HepG2 (cell line): ENCODE results near the gene PCBP1. TPM values are rescaled to one million over a fixed set of nuclear protein-coding genes. Genes with fewer than 3 reads are reported as not detected.

Experiments used
- CBX1 ChIP-seq: IDR thresholded peaks from one replicate; pipeline ENCODE4 v1.6.1; 2016; ENCODE audit warnings: antibody characterized with exemption, low read depth
- CC2D1A ChIP-seq: sonication (generic); formaldehyde crosslinking; IDR thresholded peaks from 2 replicates; pipeline ENCODE4 v1.8.1; 2023; ENCODE audit warnings: mild to moderate bottlenecking, missing genetic modification reagents
- HNF4G ChIP-seq, 2 experiments: sonication (generic) in 1 of 2; formaldehyde crosslinking in 1 of 2; IDR thresholded peaks; 2 replicates each; pipeline versions ENCODE4 v1.4.0 to v1.6.1; 2011 to 2020; ENCODE audit warnings: borderline replicate concordance in 2 of 2, low read depth in 2 of 2, mild to moderate bottlenecking in 2 of 2, low read length in 1 of 2, missing genetic modification reagents in 1 of 2, moderate library complexity in 1 of 2
- POLR2G ChIP-seq: fragments of 200-400 bp; formaldehyde crosslinking; IDR thresholded peaks from 2 replicates; pipeline ENCODE4 v1.6.1; 2018; ENCODE audit warnings: mild to moderate bottlenecking, low read depth, low read length, moderate library complexity
- PPARG ChIP-seq: conservative IDR thresholded peaks from 2 replicates; pipeline ENCODE4 v1.6.1; 2016; ENCODE audit warnings: missing biosample characterization, missing genetic modification reagents
- RBM22 ChIP-seq: fragments of 200-400 bp; formaldehyde crosslinking; optimal IDR thresholded peaks from 2 replicates; pipeline ENCODE3; 2017; ENCODE audit warnings: mild to moderate bottlenecking, low read length, moderate library complexity
- SAFB2 ChIP-seq: sonication (generic); formaldehyde crosslinking; IDR thresholded peaks from 2 replicates; pipeline ENCODE4 v1.5.1; 2020; ENCODE audit warnings: missing genetic modification reagents, low read depth, mild to moderate bottlenecking, borderline replicate concordance
- ZBTB3 ChIP-seq: sonication (generic); formaldehyde crosslinking; IDR thresholded peaks from 2 replicates; pipeline ENCODE4 v1.4.0; 2020; ENCODE audit warnings: low read depth, mild to moderate bottlenecking, moderate library complexity, missing genetic modification reagents, borderline replicate concordance
- ZNF598 ChIP-seq: sonication (generic); formaldehyde crosslinking; IDR thresholded peaks from 2 replicates; pipeline ENCODE4 v1.5.1; 2020; ENCODE audit warnings: mild to moderate bottlenecking, missing genetic modification reagents, borderline replicate concordance
- ZSCAN12 ChIP-seq: sonication (generic); formaldehyde crosslinking; IDR thresholded peaks from 2 replicates; pipeline ENCODE4 v1.9.0; 2021; ENCODE audit warnings: mild to moderate bottlenecking, missing genetic modification reagents
- polyA plus RNA-seq, 8 experiments: library from polyadenylated mRNA; depleted of rRNA in 3 of 8; stranded (reverse) in 7 of 8; unstranded in 1 of 8; fragments of >200 nt; fragmentation: Illumina TruSeq in 4 of 8; extraction: Trizol in 4 of 8; gene quantifications; 2 replicates each; pipeline versions ENCODE4 v1.2.1 to v1.2.3, GENCODE V29; 2011 to 2016; ENCODE audit warnings: low read depth in 4 of 8, missing spikeins in 1 of 8, mixed read lengths in 1 of 8; ENCODE audit not compliant: insufficient read depth in 1 of 8
- total RNA-seq, 5 experiments: library from RNA; depleted of rRNA; stranded (reverse); fragments of >200 nt; fragmentation: Illumina TruSeq; extraction: Trizol; gene quantifications; 2 replicates each; pipeline ENCODE4 v1.2.3, GENCODE V29; 2016; ENCODE audit warnings: low read depth in 1 of 5
- TF ChIP-seq, protein P1 (sequence below): sonication (generic); formaldehyde crosslinking; IDR thresholded peaks from 2 replicates; pipeline ENCODE4 v1.5.0; 2020; ENCODE audit warnings: mild to moderate bottlenecking, missing genetic modification reagents, moderate library complexity
- TF ChIP-seq, protein P2 (sequence below): sonication (generic); formaldehyde crosslinking; IDR thresholded peaks from 2 replicates; pipeline ENCODE4 v1.4.0; 2020; ENCODE audit warnings: mild to moderate bottlenecking, missing genetic modification reagents
- TF ChIP-seq, protein P3 (sequence below): IDR thresholded peaks from 2 replicates; pipeline ENCODE4 v1.6.1; 2012; ENCODE audit warnings: low read depth, low read length, improper control_type of control experiment
- TF ChIP-seq, protein P4 (sequence below): sonication (generic); formaldehyde crosslinking; IDR thresholded peaks from 2 replicates; pipeline ENCODE4 v1.8.0; 2022; ENCODE audit warnings: mild to moderate bottlenecking, missing genetic modification reagents

The PCBP1 gene
- total and polyA plus RNA-seq, 2 of the 13 experiments (the other 11 are each of a cell fraction or from before 2014, with no cell fraction given) = 32.0 to 137 TPM

DNA sequence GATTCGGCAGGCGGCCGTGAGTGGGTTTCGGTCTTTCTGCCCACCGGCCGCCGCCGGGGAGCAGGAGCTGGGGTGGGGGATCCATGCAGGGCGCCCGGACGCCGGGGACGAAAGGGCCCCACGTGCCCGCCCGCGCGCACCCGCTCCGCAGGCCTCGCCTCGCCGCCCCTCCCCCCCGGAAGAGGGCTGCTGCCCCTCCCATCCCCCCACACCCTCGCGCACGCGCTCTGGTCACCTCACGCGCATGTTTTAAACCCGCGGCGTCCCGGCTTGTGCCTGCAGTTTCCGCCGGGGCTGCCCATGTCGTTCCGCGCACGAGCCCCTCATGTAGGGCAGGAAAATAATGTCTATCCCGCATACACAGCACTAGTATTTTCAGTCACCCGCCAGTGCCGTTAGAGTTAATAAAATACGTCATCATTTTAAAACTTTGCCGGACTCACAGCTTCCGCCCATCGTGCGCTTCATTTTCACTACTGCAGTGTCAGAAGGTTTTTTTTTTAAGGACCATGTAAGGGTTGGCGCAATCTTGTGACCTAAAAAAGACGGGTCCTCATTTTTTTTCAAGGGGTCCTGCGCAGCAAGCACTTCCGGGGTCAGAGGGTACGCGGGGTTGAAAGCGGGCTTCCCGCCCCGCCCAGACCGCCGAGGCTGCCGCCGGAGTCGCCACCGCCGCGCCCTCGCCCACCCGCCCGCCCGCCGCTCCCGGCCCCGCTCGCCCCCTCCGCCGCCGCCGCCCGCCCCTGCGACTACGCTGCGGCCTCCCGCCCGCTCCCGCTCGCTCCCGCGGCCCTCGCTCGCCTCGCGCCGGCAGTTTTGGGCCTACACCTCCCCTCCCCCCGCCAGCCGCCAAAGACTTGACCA is at the start of gene PCBP1 (continued):
- no peak; the same call in 1 of the 2 replicates for TF ChIP-seq HNF4G (IDR thresholded peaks at IDR 0.05; ENCODE audit: borderline replicate concordance, low read depth, low read length)
- no peak for TF ChIP-seq HNF4G (CRISPR knock-in tag; IDR thresholded peaks at IDR 0.05; ENCODE audit: borderline replicate concordance, low read depth)
- TF ChIP-seq POLR2G = peak; percentile 84
- TF ChIP-seq ZBTB3 (CRISPR knock-in tag) = no peak
- no peak for TF ChIP-seq PPARG (CRISPR knock-in tag)
- TF ChIP-seq, protein P1, sequence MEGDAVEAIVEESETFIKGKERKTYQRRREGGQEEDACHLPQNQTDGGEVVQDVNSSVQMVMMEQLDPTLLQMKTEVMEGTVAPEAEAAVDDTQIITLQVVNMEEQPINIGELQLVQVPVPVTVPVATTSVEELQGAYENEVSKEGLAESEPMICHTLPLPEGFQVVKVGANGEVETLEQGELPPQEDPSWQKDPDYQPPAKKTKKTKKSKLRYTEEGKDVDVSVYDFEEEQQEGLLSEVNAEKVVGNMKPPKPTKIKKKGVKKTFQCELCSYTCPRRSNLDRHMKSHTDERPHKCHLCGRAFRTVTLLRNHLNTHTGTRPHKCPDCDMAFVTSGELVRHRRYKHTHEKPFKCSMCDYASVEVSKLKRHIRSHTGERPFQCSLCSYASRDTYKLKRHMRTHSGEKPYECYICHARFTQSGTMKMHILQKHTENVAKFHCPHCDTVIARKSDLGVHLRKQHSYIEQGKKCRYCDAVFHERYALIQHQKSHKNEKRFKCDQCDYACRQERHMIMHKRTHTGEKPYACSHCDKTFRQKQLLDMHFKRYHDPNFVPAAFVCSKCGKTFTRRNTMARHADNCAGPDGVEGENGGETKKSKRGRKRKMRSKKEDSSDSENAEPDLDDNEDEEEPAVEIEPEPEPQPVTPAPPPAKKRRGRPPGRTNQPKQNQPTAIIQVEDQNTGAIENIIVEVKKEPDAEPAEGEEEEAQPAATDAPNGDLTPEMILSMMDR (CRISPR knock-in tag) = no peak
- TF ChIP-seq CBX1 = peak; percentile 24
- no peak for TF ChIP-seq ZSCAN12 (CRISPR knock-in tag)
- TF ChIP-seq, protein P2, sequence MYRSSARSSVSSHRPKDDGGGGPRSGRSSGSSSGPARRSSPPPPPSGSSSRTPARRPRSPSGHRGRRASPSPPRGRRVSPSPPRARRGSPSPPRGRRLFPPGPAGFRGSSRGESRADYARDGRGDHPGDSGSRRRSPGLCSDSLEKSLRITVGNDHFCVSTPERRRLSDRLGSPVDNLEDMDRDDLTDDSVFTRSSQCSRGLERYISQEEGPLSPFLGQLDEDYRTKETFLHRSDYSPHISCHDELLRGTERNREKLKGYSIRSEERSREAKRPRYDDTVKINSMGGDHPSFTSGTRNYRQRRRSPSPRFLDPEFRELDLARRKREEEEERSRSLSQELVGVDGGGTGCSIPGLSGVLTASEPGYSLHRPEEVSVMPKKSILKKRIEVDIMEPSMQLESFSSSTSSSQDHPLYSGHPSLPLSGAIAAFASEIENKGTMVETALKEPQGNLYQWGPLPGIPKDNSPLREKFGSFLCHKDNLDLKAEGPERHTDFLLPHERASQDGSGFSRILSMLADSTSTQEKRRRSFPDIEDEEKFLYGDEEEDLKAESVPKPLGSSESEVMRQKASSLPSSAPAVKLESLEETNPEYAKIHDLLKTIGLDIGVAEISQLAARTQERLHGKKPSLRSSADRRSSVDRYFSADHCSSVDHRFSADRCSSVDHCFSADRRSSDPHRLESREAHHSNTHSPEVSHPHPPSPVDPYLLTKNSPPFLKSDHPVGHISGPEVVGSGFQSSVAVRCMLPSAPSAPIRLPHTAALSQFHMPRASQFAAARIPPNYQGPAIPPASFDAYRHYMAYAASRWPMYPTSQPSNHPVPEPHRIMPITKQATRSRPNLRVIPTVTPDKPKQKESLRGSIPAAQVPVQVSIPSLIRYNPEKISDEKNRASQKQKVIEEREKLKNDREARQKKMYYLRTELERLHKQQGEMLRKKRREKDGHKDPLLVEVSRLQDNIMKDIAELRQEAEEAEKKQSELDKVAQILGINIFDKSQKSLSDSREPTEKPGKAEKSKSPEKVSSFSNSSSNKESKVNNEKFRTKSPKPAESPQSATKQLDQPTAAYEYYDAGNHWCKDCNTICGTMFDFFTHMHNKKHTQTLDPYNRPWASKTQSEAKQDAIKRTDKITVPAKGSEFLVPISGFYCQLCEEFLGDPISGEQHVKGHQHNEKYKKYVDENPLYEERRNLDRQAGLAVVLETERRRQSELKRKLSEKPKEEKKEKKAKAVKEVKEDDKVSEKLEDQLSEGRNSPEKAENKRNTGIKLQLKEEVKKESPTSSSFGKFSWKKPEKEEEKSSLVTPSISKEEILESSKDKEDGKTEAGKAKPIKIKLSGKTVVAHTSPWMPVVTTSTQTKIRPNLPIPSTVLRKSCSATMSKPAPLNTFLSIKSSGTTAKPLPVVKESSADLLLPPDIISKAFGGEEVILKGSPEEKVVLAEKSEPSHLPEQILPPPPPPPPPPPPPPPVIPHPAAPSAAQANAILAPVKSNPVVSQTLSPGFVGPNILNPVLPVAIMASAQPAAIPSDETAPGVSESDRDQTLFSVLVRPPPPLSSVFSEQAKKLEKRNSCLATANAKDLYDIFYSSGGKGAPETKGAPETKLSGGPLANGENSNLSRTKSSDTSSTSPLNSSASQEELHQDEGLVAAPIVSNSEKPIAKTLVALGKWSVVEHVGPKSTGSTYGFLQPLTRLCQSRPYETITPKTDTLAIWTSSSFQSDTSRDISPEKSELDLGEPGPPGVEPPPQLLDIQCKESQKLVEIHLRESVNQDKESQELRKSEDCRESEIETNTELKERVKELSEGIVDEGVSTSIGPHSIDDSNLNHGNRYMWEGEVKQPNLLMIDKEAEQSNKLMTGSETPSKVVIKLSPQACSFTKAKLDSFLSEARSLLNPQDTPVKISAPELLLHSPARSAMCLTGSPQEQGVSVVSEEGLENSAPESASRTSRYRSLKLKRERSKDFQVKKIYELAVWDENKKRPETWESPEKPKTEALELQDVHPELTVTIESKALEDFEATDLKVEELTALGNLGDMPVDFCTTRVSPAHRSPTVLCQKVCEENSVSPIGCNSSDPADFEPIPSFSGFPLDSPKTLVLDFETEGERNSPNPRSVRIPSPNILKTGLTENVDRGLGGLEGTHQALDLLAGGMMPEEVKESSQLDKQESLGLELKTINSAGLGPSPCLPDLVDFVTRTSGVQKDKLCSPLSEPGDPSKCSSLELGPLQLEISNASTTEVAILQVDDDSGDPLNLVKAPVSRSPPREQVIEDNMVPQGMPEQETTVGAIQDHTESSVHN (CRISPR knock-in tag) = no peak
- TF ChIP-seq, protein P3, sequence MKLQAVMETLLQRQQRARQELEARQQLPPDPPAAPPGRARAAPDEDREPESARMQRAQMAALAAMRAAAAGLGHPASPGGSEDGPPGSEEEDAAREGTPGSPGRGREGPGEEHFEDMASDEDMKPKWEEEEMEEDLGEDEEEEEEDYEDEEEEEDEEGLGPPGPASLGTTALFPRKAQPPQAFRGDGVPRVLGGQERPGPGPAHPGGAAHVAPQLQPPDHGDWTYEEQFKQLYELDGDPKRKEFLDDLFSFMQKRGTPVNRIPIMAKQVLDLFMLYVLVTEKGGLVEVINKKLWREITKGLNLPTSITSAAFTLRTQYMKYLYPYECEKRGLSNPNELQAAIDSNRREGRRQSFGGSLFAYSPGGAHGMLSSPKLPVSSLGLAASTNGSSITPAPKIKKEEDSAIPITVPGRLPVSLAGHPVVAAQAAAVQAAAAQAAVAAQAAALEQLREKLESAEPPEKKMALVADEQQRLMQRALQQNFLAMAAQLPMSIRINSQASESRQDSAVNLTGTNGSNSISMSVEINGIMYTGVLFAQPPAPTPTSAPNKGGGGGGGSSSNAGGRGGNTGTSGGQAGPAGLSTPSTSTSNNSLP = 0 out of 2 replicates have a peak, but pooled peaks have one; percentile 3
- no peak for TF ChIP-seq CC2D1A
- TF ChIP-seq, protein P4, sequence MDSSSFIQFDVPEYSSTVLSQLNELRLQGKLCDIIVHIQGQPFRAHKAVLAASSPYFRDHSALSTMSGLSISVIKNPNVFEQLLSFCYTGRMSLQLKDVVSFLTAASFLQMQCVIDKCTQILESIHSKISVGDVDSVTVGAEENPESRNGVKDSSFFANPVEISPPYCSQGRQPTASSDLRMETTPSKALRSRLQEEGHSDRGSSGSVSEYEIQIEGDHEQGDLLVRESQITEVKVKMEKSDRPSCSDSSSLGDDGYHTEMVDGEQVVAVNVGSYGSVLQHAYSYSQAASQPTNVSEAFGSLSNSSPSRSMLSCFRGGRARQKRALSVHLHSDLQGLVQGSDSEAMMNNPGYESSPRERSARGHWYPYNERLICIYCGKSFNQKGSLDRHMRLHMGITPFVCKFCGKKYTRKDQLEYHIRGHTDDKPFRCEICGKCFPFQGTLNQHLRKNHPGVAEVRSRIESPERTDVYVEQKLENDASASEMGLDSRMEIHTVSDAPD (CRISPR knock-in tag) = no peak; the same call in 1 of the 2 replicates
- TF ChIP-seq RBM22 = no peak
- no peak; the same call in 1 of the 2 replicates for TF ChIP-seq ZNF598 (CRISPR knock-in tag)
- TF ChIP-seq SAFB2 (CRISPR knock-in tag) = no peak
